Activated CD8-positive, alpha-beta memory T cell treated with anti-CD3 and anti-CD28 coated beads, Interleukin-2, amount 50 U/mL, for 48 hours (primary cell): ENCODE measurements around the gene SLC23A2.
"Not testable (repeated sequence)": the region's sequence is repeated elsewhere in the genome, so short reads cannot be mapped to it uniquely, and the experiment has no call there.

Experiments used
- DNase-seq: peaks from one replicate; pipeline ENCODE4 v3.0.0-alpha.2; 2020

Gene SLC23A2

GRCh38 chr20:5005326-5005725 lies 4.0 kb upstream of the SLC23A2 start:
- DNase-seq = no peak

GRCh38 chr20:5004825-5005224 lies 3.5 kb upstream of the SLC23A2 start:
- not testable (repeated sequence) for DNase-seq

GRCh38 chr20:5003626-5004025 lies 2.3 kb upstream of the SLC23A2 start:
- no peak for DNase-seq

GRCh38 chr20:5002077-5002413 lies 735 bp upstream of the SLC23A2 start:
- no peak for DNase-seq

- DNase-seq = peak; percentile 62
Observed at GRCh38 chr20:5000263-5001173, 792 bp downstream of the SLC23A2 start.

- DNase-seq = no peak
Observed at GRCh38 chr20:4999788-5000187, 1.5 kb downstream of the SLC23A2 start.

GRCh38 chr20:4998160-4998651 lies 3.1 kb downstream of the SLC23A2 start:
- DNase-seq = no peak

- DNase-seq = no peak
Observed at GRCh38 chr20:4997222-4997621, 4.1 kb downstream of the SLC23A2 start.

- no peak for DNase-seq
Observed at GRCh38 chr20:4989570-4989969, 11.7 kb downstream of the SLC23A2 start.

GRCh38 chr20:4987130-4987529 lies 14.2 kb downstream of the SLC23A2 start:
- no peak for DNase-seq

GRCh38 chr20:4985658-4986057 lies 15.7 kb downstream of the SLC23A2 start:
- DNase-seq = no peak

GRCh38 chr20:4982281-4982680 lies 19.0 kb downstream of the SLC23A2 start:
- no peak for DNase-seq

- no peak for DNase-seq
Observed at GRCh38 chr20:4979841-4980410, 21.4 kb downstream of the SLC23A2 start.

GRCh38 chr20:4978050-4978918 lies 23.0 kb downstream of the SLC23A2 start:
- no peak for DNase-seq

- not testable (repeated sequence) for DNase-seq
Observed at GRCh38 chr20:4976014-4976413, 25.3 kb downstream of the SLC23A2 start.

- DNase-seq = peak; percentile 67
Observed at GRCh38 chr20:4973330-4974097, 27.8 kb downstream of the SLC23A2 start.

GRCh38 chr20:4972506-4973251 lies 28.6 kb downstream of the SLC23A2 start:
- no peak for DNase-seq

GRCh38 chr20:4971064-4971463 lies 30.2 kb downstream of the SLC23A2 start:
- no peak for DNase-seq

GRCh38 chr20:4967752-4968477 lies 33.4 kb downstream of the SLC23A2 start:
- no peak for DNase-seq

- no peak for DNase-seq
Observed at GRCh38 chr20:4966826-4967751, 34.2 kb downstream of the SLC23A2 start.
